PC-3 (cell line): Measurements from ENCODE around the gene TLN1.

Experiments used
- CTCF ChIP-seq: fragments of 300-600 bp; sonication (generic); conservative IDR thresholded peaks from 2 replicates; pipeline ENCODE4 v1.5.1; 2017; ENCODE audit warnings: antibody characterized with exemption, low read depth, mild to moderate bottlenecking, low read length
- EZH2 ChIP-seq: fragments of 300-600 bp; sonication (generic); IDR thresholded peaks from one replicate; pipeline ENCODE4 v1.6.1; 2017; ENCODE audit warnings: antibody characterized with exemption, mild to moderate bottlenecking, low read length; ENCODE audit not compliant: unreplicated experiment

GRCh38 chr9:35679091-35679490, 52.9 kb downstream of the TLN1 start:
- TF ChIP-seq EZH2 = no peak
- no peak for TF ChIP-seq CTCF
